Measurements from ENCODE around the gene SLC39A2.

DNA sequence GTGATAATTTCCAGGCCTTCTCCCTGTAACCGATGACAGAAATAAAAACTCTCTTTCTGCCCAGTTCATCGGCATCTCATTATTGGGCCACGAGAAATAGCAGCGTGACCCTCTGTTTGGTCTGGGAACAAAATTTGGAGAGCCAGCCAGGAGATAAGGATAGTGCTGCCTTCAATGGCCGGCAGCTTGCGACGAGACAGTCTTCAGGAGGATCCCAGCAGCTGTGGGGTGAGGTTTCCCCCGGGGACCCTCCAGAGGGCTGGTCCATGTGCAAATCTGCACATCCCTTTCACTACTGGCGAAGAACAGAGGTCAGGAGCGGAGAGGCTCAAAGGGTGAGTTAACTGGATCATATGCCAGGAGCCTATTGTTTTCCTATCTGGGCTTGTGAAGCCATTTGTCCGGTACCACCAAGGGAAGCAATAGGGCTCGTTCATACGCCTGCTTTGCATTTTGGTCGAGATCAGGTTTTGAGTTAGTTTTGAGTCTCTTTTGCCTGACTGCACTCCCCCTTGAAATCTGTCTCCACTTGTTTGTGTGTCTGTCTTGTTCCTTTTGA, 4.8 kb downstream of the SLC39A2 start:
- TF ChIP-seq SRF (IDR thresholded peaks at IDR 0.05; ENCODE audit: low read depth) (no peak), EZH2 (IDR thresholded peaks at IDR 0.05) (no peak), EGR1 (IDR thresholded peaks at IDR 0.05; ENCODE audit: low read depth) (no peak), SIN3A (IDR thresholded peaks at IDR 0.05; ENCODE audit: low read depth) (no peak), POLR2AphosphoS5 (IDR thresholded peaks at IDR 0.05; ENCODE audit: low read depth, low read length) (no peak), JUND (IDR thresholded peaks at IDR 0.05) (no peak)
- TF ChIP-seq, protein P1, sequence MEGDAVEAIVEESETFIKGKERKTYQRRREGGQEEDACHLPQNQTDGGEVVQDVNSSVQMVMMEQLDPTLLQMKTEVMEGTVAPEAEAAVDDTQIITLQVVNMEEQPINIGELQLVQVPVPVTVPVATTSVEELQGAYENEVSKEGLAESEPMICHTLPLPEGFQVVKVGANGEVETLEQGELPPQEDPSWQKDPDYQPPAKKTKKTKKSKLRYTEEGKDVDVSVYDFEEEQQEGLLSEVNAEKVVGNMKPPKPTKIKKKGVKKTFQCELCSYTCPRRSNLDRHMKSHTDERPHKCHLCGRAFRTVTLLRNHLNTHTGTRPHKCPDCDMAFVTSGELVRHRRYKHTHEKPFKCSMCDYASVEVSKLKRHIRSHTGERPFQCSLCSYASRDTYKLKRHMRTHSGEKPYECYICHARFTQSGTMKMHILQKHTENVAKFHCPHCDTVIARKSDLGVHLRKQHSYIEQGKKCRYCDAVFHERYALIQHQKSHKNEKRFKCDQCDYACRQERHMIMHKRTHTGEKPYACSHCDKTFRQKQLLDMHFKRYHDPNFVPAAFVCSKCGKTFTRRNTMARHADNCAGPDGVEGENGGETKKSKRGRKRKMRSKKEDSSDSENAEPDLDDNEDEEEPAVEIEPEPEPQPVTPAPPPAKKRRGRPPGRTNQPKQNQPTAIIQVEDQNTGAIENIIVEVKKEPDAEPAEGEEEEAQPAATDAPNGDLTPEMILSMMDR (IDR thresholded peaks at IDR 0.05 in 2 of 3, conservative IDR thresholded peaks at IDR 0.05 in 1 of 3; ENCODE audit: borderline replicate concordance in 1 of 3, insufficient read depth in 1 of 3, low read depth in 2 of 3, low read length in 2 of 3) = no peak
- TF ChIP-seq, protein P2, sequence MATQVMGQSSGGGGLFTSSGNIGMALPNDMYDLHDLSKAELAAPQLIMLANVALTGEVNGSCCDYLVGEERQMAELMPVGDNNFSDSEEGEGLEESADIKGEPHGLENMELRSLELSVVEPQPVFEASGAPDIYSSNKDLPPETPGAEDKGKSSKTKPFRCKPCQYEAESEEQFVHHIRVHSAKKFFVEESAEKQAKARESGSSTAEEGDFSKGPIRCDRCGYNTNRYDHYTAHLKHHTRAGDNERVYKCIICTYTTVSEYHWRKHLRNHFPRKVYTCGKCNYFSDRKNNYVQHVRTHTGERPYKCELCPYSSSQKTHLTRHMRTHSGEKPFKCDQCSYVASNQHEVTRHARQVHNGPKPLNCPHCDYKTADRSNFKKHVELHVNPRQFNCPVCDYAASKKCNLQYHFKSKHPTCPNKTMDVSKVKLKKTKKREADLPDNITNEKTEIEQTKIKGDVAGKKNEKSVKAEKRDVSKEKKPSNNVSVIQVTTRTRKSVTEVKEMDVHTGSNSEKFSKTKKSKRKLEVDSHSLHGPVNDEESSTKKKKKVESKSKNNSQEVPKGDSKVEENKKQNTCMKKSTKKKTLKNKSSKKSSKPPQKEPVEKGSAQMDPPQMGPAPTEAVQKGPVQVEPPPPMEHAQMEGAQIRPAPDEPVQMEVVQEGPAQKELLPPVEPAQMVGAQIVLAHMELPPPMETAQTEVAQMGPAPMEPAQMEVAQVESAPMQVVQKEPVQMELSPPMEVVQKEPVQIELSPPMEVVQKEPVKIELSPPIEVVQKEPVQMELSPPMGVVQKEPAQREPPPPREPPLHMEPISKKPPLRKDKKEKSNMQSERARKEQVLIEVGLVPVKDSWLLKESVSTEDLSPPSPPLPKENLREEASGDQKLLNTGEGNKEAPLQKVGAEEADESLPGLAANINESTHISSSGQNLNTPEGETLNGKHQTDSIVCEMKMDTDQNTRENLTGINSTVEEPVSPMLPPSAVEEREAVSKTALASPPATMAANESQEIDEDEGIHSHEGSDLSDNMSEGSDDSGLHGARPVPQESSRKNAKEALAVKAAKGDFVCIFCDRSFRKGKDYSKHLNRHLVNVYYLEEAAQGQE (IDR thresholded peaks at IDR 0.05; ENCODE audit: low read depth) = no peak
